HG02610 (cell line): ENCODE data around the gene SMIM35.

ENCODE experiments used
- ATAC-seq: cut with Tn5 transposase; IDR thresholded peaks from one replicate; pipeline ENCODE4 v1.9.1; 2021; ENCODE audit warnings: mild to moderate bottlenecking, moderate library complexity; ENCODE audit not compliant: unreplicated experiment

SMIM35 gene

DNA sequence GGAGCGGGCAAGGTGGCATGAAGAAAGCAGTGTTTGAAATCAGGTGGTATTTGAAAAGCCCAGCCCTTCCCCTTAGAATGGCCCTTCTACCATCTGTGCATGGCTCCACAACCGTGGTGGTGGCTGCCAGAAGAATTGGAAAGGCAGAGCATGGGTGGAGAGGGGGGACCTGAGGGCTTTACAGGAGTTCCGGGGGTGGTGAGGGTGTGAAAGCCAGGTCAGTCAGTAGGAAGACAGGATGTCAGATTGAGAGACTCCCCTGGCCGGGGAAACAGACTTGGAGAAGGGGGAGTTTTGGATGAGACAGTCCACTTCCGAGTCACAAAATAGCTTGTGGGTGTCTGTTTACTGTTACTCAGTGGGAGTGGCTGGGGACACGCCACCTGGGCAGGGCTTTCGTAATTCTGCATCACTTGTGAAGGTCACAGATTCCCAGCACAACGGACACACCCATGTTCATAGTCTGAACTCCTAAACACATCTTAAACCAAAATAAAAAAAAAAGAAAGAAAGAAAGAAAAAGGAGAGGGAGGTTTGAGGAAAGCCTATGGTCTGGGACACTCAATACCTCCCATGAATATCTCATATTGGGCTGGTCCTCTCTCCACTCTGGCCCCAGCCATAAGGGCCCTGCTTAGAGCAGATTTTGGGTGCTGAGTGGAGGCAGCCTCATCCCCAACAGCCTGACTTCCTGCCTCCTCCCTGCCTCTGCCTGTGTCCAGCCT is 24.4 kb upstream of the SMIM35 start:
- no peak for ATAC-seq

DNA sequence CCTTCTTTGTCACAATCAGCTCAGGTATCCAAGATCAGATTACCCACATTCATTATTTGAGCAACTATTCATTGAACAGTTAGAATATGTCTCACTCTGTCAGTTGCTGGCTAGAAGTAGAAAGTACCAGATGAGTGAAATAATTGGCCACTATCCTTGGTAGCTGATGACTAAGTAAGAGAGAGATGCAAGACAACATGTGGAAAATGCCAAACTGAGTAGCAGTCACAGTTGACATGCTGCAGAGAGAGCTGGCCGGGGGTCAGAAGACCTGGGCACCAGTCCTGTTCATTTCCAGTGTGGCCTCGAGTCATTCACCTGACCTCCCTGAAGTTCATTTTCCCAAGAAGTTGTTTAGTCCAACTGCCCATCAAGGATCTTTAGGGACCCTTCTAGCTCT is 22.5 kb upstream of the SMIM35 start:
- no peak for ATAC-seq

GRCh38 chr11:118108513-118108912 is 21.8 kb upstream of the SMIM35 start:
- no peak for ATAC-seq

DNA sequence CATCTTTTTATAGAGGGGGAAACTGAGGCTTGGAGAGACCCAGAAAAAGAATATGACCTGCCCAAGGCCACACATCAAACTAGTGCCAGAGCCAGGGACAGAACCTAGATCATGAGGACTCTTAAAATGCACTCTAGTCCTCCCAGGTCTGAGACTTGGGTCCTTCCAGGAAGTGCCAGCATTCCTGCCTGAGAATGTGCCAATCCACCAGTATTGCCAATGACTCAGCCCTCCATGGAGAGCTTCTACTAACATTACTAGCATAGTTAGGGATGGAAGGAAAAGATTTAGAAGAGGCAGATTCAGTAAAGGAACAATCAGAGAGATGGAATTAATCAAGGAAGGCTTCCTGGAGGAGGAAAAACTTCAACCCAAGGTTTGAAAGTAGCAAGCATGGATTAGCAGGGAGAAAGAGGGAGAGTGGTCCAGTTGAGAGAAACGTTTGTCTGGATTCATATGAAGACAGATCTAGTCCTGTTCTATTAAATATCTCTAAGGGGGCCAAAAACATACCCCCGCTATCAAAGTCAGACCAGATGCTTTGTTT is 20.1 kb upstream of the SMIM35 start:
- no peak for ATAC-seq

DNA sequence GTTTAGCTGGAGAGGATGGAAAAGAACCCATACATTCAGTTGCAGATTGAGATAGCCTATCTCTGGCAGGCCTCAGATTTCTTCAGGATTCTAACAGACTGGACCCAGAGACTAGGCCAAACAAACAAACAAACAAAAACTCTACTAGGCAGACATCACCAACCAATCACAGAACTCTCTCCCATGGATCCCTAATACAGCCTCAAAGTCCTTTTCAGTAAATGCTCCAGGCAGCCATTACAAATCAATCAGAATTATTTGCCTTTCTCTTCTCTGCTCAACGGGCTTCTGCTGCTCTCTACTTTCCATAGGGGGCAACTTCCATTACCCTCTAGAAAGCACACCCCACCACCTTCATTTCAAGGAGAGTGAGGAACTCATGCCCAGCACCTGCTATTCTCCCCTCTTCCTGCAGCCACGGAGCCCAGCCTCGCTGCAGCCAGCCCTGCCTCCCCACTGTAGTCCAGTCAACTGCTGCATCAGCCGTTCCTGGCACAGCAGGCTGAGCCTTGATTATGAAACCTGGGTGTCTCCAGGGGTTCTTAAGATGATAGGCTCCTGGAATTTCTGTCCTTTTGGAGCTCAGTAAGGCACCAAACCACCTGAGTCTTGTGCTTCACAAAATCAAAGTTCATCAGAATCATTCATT is 19.0 kb upstream of the SMIM35 start:
- ATAC-seq, result no peak

DNA sequence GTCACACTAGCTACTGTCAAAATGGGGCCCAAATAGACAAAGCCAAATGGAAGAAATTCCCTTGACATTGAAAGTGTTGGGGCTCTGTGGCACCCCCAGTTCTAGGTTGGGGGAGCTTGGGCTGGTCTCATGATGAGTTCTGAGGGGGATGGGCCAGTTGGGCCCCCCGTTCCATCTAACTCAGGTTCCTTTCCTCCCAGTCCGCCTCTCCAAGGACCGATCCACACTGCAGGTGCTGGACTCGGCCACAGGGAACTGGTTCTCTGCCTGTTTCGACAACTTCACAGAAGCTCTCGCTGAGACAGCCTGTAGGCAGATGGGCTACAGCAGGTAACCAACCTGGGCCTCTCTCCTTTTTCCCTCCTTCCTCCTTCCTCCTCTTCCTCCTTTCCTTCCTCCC is 17.7 kb upstream of the SMIM35 start:
- no peak for ATAC-seq

- ATAC-seq, result no peak
These were observed 16.0 kb upstream of the SMIM35 start for GRCh38 chr11:118102721-118103261.

- ATAC-seq, result no peak
These were observed 14.0 kb upstream of the SMIM35 start for GRCh38 chr11:118100691-118101232.

GRCh38 chr11:118099838-118100556 is 13.2 kb upstream of the SMIM35 start:
- ATAC-seq, result no peak

GRCh38 chr11:118098996-118099837 is 12.5 kb upstream of the SMIM35 start:
- no peak for ATAC-seq

GRCh38 chr11:118095967-118096367 is 9.2 kb upstream of the SMIM35 start:
- no peak for ATAC-seq

DNA sequence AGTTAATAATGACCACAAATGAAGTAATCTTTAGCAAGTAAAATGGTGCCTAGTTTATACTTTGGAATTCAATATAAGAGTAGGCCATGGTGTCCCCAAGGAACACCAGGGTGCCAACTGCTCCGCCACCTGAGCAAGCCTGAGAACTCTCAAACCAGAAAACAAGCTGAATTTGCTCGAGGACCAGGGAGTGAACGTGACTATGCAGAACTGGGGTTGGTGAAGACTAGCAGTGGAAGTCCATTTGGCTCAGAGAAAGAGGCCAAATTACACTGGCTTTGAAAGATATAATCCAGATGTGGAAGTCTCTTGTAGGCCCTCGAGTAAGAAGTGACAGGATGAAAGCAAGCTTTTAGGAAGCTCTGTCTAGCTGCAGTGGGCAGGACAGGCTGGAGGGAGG is 8.7 kb upstream of the SMIM35 start:
- no peak for ATAC-seq

GRCh38 chr11:118092907-118093571 is 6.3 kb upstream of the SMIM35 start:
- no peak for ATAC-seq

DNA sequence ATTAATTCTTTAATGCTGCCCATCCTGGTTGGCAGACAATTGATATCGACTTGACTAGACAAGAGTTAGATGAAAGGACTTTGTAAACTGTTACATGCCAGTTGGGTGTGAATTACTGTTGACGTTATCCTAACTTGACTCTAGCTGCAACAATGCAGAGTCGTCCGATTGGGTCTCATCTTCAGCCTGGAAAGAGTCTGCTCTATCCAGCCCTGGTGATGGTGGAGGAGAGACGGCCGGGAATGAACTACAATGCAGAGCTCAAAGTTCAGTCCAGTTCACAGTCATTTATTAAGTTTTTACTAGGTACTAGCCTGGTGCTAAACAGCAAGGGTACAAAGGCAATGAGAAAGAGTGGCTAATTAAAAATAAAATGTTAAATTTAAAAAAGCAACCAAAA is 4.9 kb upstream of the SMIM35 start:
- ATAC-seq, result no peak

- no peak for ATAC-seq
These were observed 3.9 kb upstream of the SMIM35 start for GRCh38 chr11:118090545-118091162.

- no peak for ATAC-seq
These were observed 1.8 kb upstream of the SMIM35 start for GRCh38 chr11:118088531-118088930.

DNA sequence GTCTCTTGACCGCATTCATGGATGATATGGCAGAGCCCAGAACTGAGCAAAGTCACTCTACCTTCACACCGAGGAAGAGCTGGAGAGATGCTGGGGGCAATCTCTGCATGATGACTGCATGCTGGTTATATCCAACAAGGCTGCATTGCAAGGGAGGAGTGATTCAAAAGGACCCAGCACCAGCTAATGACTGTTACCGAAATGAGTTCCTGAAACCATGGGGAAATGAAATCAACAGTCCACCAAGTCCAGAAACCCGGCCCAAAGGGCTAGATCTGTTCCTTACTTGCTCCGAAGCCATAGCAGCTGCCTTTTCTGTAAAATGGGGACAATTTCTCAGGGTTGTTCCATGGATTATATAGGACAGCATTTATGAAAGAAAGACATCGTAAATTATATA is 1.2 kb upstream of the SMIM35 start:
- no peak for ATAC-seq

DNA sequence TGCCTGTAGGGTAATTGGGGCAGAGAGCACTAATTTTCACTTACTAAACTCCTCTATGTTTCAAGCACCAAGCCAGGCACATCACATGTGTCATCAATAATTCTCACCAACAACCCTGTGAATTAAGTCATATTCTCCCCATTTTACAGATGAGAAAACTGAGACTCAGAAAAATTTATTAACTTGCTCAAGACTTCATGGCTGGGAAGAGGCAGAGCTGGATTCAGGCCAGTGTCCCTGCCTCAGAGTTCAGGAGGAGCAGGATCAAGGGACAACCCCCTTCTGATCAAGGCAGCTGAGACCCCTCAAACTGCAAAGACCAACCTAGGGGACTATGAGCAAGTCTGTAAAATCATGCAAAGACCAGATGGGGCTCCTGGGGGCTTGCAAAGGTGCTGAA is 2.1 kb downstream of the SMIM35 start:
- no peak for ATAC-seq

DNA sequence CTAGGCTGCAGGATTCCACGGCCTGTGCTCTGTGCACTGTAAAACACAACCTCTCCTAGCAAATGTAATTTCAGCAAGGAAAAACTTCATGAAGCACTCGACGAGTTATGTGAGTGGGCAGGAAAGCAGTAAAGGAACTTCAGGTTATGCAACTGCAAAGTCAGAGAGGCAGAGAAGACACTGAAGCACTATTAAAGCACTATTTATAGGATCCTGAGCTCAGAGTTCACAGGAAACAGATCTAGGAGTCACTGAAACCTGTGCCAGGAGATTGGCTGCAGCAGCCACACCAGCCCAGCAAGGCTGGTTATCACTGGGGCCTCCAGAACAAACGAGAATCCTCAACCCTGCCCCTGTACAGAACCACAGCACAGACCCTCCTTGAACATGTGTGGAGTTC is 2.5 kb downstream of the SMIM35 start:
- ATAC-seq, result no peak
